ENCODE data around the gene TEN1. TPM values are rescaled to one million over a fixed set of nuclear protein-coding genes. Genes with fewer than 3 reads are reported as not detected.
A peak's percentile ranks its signal among the peaks of the same experiment; 100 is the strongest.

TEN1 gene
- total and polyA plus RNA-seq, 4 donors, result 20.6 to 33.5 (median 29.0) TPM

GRCh38 chr17:75996665-75997590 is 17.9 kb downstream of the TEN1 start:
- H3K36me3 ChIP-seq (ENCODE audit: control insufficient read depth in 4 of 4, insufficient read depth in 4 of 4, low read length in 4 of 4), result peaks cover 0 to 11% (median 2%) of the 10 kb centered on the region in 4 donors
- no peak overlapping the region for H3K9ac ChIP-seq (ENCODE audit: insufficient read depth in 1 of 2, low read length in 2 of 2)
- DNase-seq (peak; percentile 38 to 46 (median 42)), ATAC-seq (ENCODE audit: insufficient read depth, low FRiP score) (peak; percentile 42)
- H3K27me3 ChIP-seq (ENCODE audit: control insufficient read depth in 3 of 3, insufficient read depth in 3 of 3, low read length in 2 of 3), result no peaks in the 10 kb centered on the region
- 14 to 24% methylated on average over 18 of the region's 18 CpGs for WGBS, 2 donors
- H3K9me3 ChIP-seq (ENCODE audit: control insufficient read depth in 4 of 4, insufficient read depth in 3 of 4, low read length in 3 of 4), result no peaks in the 10 kb centered on the region
- peaks cover 0 to 6% (median 3%) of the 10 kb centered on the region in 5 donors for H3K4me1 ChIP-seq (ENCODE audit: control insufficient read depth in 5 of 5, insufficient read depth in 5 of 5, low read length in 5 of 5)
- peak overlapping the region in 1 of 2 donors; percentile 23 for H3K27ac ChIP-seq (ENCODE audit: low read depth in 1 of 2, low read length in 1 of 2)
- TF ChIP-seq CTCF (IDR thresholded peaks at IDR 0.05; ENCODE audit: control extremely low read depth, extremely low read depth), result no peak
- H3K4me3 ChIP-seq, result no peak overlapping the region

GRCh38 chr17:75998327-75998795 is 19.3 kb downstream of the TEN1 start:
- no peak overlapping the region for H3K4me3 ChIP-seq
- no peak overlapping the region for H3K9ac ChIP-seq (ENCODE audit: insufficient read depth in 1 of 2, low read length in 2 of 2)
- peaks cover 0 to 14% (median 3%) of the 10 kb centered on the region in 4 donors for H3K36me3 ChIP-seq (ENCODE audit: control insufficient read depth in 4 of 4, insufficient read depth in 4 of 4, low read length in 4 of 4)
- H3K27ac ChIP-seq (ENCODE audit: low read depth in 1 of 2, low read length in 1 of 2), result no peak overlapping the region
- WGBS, 2 donors, result 86 to 92% methylated on average over 9 of the region's 9 CpGs
- DNase-seq (no peak), ATAC-seq (ENCODE audit: insufficient read depth, low FRiP score) (no peak)
- H3K4me1 ChIP-seq (ENCODE audit: control insufficient read depth in 5 of 5, insufficient read depth in 5 of 5, low read length in 5 of 5), result peaks cover 0 to 6% (median 3%) of the 10 kb centered on the region in 5 donors
- no peaks in the 10 kb centered on the region for H3K27me3 ChIP-seq (ENCODE audit: control insufficient read depth in 3 of 3, insufficient read depth in 3 of 3, low read length in 2 of 3)
- no peak for TF ChIP-seq CTCF (IDR thresholded peaks at IDR 0.05; ENCODE audit: control extremely low read depth, extremely low read depth)
- H3K9me3 ChIP-seq (ENCODE audit: control insufficient read depth in 4 of 4, insufficient read depth in 3 of 4, low read length in 3 of 4), result no peaks in the 10 kb centered on the region

GRCh38 chr17:76000016-76000754 is 21.1 kb downstream of the TEN1 start:
- H3K9ac ChIP-seq (ENCODE audit: insufficient read depth in 1 of 2, low read length in 2 of 2), result no peak overlapping the region
- TF ChIP-seq CTCF (IDR thresholded peaks at IDR 0.05; ENCODE audit: control extremely low read depth, extremely low read depth), result peak; percentile 7
- H3K4me3 ChIP-seq, result no peak overlapping the region
- no peaks in the 10 kb centered on the region for H3K27me3 ChIP-seq (ENCODE audit: control insufficient read depth in 3 of 3, insufficient read depth in 3 of 3, low read length in 2 of 3)
- no peaks in the 10 kb centered on the region for H3K9me3 ChIP-seq (ENCODE audit: control insufficient read depth in 4 of 4, insufficient read depth in 3 of 4, low read length in 3 of 4)
- ATAC-seq (ENCODE audit: insufficient read depth, low FRiP score) (no peak), DNase-seq (peak; percentile 23 to 49 (median 24))
- H3K36me3 ChIP-seq (ENCODE audit: control insufficient read depth in 4 of 4, insufficient read depth in 4 of 4, low read length in 4 of 4), result peaks cover 0 to 20% (median 3%) of the 10 kb centered on the region in 4 donors
- no peak overlapping the region for H3K27ac ChIP-seq (ENCODE audit: low read depth in 1 of 2, low read length in 1 of 2)
- WGBS, 2 donors, result 74 to 80% methylated on average over 31 of the region's 31 CpGs
- H3K4me1 ChIP-seq (ENCODE audit: control insufficient read depth in 5 of 5, insufficient read depth in 5 of 5, low read length in 5 of 5), result peaks cover 0 to 6% (median 3%) of the 10 kb centered on the region in 5 donors
